ENCODE measurements around the gene HDAC4.

- TF ChIP-seq POLR2A (IDR thresholded peaks at IDR 0.05) (no peak), CTCF (IDR thresholded peaks at IDR 0.05) (no peak)
Measured at GRCh38 chr2:239358062-239358754, 42.6 kb downstream of the HDAC4 start.
